GM21423 (cell line): Measurements from ENCODE around the gene MMP21.

Experiments
- ATAC-seq: cut with Tn5 transposase; IDR thresholded peaks from one replicate; pipeline ENCODE4 v1.9.1; 2021; ENCODE audit warnings: mild to moderate bottlenecking, moderate library complexity; ENCODE audit not compliant: unreplicated experiment

Gene MMP21

GRCh38 chr10:125775491-125776106 is at the start of gene MMP21:
Gene MMP21, minus strand, starts transcription at chr10:125775821. Its CDS starts 0 bp downstream, at chr10:125775821.
- ATAC-seq = no peak

GRCh38 chr10:125824736-125825135 is 49.1 kb upstream of the MMP21 start:
- ATAC-seq = no peak

GRCh38 chr10:125823663-125824251 is 48.1 kb upstream of the MMP21 start:
- ATAC-seq = no peak

- ATAC-seq = peak; percentile 81
Observed at GRCh38 chr10:125822878-125823662, 47.4 kb upstream of the MMP21 start, which contains the start of the genes BCCIP and UROS. Gene BCCIP, plus strand, starts transcription at chr10:125823546. Its CDS starts 12 bp downstream, at chr10:125823558. Gene UROS, minus strand, starts transcription at chr10:125823258. Its CDS starts 6,759 bp downstream, at chr10:125816499.

GRCh38 chr10:125820701-125821100 is 45.1 kb upstream of the MMP21 start:
- ATAC-seq = peak; percentile 55

- ATAC-seq = no peak
Observed at GRCh38 chr10:125817337-125817946, 41.8 kb upstream of the MMP21 start.

GRCh38 chr10:125816548-125816947 is 40.9 kb upstream of the MMP21 start:
- ATAC-seq = no peak

GRCh38 chr10:125815764-125816163 is 40.1 kb upstream of the MMP21 start:
- no peak for ATAC-seq

- no peak for ATAC-seq
Observed at GRCh38 chr10:125812128-125812750, 36.6 kb upstream of the MMP21 start.

GRCh38 chr10:125811251-125811650 is 35.6 kb upstream of the MMP21 start:
- ATAC-seq = no peak

GRCh38 chr10:125808047-125808446 is 32.4 kb upstream of the MMP21 start:
- ATAC-seq = no peak

GRCh38 chr10:125802739-125803138 is 27.1 kb upstream of the MMP21 start:
- no peak for ATAC-seq

- no peak for ATAC-seq
Observed at GRCh38 chr10:125802131-125802530, 26.5 kb upstream of the MMP21 start.

- no peak for ATAC-seq
Observed at GRCh38 chr10:125801574-125801973, 26.0 kb upstream of the MMP21 start.

GRCh38 chr10:125799451-125800182 is 24.0 kb upstream of the MMP21 start:
- no peak for ATAC-seq

- no peak for ATAC-seq
Observed at GRCh38 chr10:125797994-125798662, 22.5 kb upstream of the MMP21 start.

GRCh38 chr10:125797424-125797823 is 21.8 kb upstream of the MMP21 start:
- ATAC-seq = no peak

GRCh38 chr10:125795637-125796190 is 20.1 kb upstream of the MMP21 start:
- ATAC-seq = no peak

- no peak for ATAC-seq
Observed at GRCh38 chr10:125795128-125795527, 19.5 kb upstream of the MMP21 start.
